HG02678 (cell line): ENCODE measurements around the gene VGLL3.

ENCODE experiments used
- ATAC-seq: cut with Tn5 transposase; IDR thresholded peaks from one replicate; pipeline ENCODE4 v1.9.1; 2021; ENCODE audit warnings: mild to moderate bottlenecking, moderate library complexity; ENCODE audit not compliant: unreplicated experiment

The VGLL3 gene

DNA sequence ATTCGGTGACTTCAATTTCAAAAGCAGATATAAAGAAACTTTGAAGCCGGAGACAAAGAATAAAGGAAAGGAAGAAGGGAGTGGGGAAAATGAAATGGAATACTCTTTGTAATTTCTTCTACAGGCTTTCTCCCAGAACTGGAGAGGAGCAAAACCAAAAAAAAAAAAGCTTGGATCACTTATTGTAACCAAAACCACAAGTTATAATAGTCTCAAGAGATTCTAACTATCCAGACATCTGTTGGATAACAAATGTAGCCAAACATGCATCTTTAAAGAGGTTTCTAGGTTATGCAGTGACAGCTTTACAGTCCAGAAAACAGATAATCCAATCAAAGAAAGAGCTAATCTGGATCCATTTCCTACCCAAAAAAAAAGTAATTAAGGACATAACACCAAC lies 36.2 kb downstream of the VGLL3 start:
- no peak for ATAC-seq

DNA sequence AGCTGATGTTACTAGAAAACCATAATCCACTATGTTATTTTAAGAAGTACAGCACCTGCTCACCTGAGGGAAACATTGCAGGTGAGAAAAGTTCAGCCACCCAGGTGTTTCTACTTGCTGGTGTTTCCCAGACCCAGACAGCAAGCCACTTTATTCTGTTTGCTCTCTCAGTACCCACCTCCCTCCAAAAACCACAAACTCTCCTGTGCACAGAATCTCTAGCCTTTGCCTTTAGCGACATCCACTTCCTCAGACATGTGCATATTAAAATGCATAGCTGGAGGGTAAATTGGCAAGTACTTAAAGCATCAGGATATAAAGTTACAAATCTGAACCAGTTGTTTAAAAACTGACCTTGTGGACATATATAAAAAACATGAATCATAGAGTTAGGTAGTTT lies 36.7 kb downstream of the VGLL3 start:
- no peak for ATAC-seq

DNA sequence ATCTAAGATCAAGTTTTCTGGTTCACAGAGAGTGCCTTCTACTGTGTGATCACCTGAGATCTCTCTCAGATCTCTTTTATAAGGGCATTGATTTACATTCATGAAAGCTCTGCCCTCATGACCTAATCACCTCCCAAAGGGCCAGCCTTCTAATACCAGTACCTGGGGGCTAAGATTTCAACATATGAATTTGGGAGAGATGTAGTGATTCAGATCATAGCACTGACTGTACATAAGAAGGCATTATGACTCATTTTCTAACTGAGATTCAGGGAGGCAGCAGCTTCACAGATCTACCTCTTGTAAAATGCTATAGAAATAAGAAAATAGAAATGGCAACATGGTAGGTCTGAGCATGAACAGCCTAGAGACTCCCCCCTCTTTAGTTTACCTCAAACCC lies 39.6 kb downstream of the VGLL3 start:
- no peak for ATAC-seq

DNA sequence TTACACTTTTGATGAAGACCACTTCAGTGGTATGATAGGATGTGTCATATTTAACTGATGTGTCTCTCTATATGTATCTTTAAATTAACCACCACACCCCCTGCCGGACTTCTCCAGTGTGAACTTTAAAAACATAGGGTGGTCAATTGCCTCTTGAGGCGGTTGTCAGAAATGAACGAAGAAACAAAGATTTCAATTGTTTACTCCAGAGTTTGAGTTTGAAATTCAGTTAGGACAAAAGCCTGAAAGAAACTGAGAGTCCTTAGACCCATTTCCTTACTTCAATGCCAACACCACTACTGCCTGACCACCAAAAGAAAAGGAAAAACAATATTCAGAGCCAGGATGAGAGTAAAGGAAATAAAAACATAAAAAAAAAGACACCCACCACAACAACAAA lies 40.2 kb downstream of the VGLL3 start:
- no peak for ATAC-seq

DNA sequence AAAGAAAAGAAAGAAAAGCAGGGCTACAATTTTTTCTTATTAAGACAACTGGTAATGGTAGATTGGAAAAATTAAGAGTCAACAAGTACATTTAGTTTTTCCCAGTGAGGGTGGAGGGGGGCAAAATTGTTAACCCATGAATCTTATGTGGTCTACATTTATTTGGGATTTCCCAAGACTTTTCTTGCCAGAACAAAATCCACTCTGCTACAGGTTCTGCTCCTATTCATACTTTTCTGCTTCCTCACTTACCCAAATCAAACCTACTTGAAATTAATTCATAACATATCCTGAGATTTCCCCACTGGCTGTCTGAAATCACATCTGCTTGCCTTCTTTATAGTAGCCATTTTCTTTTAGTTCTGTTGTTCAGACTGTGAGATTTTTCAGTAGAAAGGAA lies 41.1 kb downstream of the VGLL3 start:
- no peak for ATAC-seq

DNA sequence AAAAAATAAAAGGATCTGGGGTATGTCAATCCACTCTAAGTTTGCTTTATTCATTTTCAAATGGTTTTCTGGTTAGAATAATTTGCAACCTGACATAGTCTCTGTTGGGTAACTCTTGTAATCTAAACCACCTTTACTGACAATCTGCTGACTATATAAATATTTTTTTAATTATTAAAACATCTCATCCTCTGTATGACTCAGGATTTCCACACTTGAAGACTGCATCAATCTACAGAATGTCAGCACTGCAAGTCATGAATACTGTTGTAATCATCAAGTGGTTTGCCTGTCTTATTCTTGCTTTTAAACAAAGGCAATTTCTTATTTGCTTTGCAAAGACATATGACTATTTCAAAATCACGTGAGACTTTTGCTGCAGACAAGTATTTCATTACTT lies 42.1 kb downstream of the VGLL3 start:
- ATAC-seq = no peak

DNA sequence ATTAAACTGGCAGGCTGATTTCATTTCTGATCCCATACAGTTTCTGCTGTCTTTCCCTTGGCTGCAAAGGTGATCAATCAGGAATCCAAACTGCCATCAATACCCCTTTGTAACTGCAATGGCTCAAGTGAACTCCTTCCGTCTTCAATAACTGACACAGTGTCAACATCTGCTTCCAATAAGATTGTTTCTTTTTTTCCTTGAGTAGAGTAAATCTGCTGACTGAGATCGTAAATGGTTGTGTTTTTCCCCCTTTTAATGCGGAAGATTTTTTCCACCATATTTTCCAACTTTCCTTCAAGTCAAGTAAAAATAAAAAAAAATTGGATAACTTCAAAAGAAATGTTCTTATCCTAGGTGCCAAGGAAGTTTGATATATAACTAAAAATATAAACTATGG lies 48.7 kb downstream of the VGLL3 start:
- no peak for ATAC-seq

DNA sequence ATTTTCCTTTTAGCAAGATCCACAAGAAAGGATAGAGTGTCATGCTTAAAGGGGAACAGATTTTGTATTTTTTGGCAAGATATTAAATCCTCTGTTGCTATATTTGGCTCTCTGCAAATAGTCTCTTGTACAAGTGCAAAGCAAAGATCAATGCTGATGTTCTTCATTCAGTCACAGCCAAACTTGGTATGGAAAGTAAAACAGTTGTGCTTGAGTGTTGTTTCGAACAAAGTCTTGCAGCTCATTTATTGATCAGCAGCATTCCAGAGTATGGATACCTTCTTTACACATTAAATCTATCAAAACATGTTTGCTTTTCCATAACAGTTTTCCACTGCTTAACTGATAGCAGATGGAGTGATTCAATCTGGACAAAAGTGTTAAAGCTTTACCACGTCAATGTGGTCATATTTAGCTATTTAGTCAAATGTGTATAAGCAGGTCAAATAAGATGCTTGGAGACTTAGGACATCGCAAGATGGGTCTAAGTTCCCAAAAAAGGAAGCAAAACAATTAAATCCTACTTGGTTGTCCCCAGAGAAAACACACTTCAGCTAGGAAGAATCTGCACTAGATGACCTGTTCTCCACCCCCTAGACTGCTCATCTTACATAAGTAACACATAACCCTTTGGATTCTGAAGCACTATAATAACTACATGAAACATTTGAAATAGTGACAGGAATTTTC lies 52.4 kb downstream of the VGLL3 start:
- ATAC-seq = no peak

DNA sequence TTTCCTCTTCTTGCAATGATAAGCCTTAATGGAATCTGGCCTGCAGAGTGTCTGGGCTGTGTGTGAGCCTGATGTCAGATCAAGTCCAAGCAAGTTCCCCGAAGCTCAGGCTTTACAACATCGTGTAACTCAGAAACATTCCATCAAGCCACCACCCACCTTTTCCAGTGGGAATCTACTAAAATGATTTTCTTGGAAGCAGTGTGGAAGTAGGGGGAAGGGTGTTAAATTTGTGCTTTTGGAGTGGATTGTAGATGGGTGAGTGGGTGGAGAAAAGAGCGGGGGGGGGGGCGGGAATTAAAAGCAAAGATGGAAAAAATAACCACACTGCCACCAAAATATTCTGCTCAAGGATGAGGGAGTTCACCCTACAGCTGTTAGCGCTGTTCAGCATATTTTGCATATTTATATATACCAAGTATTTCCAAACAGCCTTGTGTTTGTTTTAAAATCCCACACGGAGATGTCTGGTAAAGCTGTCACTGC lies 53.6 kb downstream of the VGLL3 start:
- no peak for ATAC-seq

DNA sequence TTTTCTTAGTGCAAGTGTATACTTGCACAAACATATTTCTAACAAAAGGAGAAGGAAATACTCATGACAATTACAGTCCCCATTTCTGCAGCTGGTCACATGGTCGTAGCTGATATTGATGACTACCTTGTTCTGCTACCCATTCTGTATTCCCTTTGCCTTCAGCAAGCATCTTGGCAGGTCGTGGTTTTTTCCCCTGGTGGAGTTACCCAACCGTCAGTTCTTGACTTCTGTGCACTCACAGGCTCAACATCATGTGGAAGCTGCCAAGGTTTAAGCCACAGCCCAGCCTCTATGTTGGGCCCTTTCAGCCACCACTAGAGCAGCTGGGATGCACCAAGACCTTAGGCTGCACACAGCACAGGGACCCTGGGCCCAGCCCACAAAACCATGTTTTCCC lies 56.1 kb downstream of the VGLL3 start:
- ATAC-seq = no peak

DNA sequence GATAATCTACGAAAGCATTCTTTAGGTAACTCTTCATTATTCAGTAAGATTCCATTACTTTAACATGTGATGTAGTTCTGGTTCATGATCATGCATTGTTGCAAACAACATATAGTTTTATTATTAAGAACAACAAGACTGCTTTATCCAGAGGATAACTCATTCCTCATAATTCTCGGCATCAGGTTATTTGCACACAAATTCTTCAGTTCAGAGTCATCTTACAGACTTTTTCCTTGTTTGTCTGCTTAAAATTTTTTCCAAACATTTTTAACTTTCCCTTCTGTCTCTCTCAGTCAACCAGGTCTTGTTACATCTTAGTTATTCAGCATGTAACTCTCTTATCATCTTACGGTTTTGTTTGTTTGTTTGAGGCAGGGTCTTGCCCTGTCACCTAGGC lies 60.1 kb downstream of the VGLL3 start:
- ATAC-seq = no peak

DNA sequence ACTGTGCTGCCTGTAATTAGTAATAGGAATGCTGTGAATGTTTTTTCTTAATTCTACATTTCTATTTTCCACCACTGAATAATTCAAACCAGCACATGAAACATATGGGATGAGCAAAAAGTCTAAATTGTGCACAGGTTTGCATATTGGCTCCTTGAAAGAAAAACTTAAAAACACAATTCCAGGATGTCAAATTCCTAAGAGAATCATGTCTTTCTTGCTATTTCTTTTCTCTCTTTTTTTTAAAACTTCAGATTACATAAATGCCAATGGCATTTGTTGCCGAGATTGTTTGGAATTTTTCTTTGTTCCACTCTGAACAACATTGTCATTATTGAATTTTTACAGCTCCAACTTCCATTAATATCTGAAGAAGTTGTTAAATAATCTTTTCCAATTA lies 60.8 kb downstream of the VGLL3 start:
- ATAC-seq = no peak

DNA sequence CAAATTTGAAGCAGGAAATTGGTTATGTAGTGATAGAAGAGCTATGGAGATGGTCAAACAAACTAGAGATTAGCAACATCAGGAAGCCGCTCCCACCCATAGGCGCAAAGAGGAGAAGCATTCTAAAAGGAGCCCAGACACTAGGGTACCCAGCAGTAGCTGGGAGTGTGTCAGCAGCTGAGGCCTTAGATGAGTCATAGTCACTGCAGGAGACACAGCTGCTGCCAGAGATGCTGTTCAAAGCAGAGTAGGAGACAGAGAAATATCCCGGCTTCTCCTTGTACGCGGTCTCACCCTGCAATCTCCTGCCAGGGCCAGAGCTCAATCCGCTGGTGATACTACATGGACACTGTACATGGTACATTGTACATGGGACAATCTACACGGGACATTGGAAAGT lies 61.9 kb downstream of the VGLL3 start:
- ATAC-seq = no peak

DNA sequence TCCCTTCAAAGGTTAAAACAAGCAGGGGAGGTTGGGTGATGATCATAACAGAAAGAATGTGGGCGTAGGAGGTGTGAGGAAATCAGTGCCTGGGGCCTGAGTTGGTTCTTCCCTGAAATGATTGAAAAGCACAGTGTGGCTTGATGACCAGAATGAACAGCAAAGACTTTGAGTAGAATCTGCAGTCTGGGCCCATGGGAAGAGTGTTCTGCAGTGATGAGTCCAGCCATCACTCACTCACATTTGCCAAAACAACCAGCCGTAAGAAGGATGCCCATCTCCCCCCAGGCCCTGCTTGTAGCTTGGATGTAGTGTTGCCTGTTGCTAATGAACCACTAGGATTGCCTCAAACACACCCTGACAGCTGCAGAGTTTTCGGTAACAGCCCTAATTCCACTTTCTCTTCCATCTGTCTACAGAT lies 67.9 kb downstream of the VGLL3 start:
- no peak for ATAC-seq

DNA sequence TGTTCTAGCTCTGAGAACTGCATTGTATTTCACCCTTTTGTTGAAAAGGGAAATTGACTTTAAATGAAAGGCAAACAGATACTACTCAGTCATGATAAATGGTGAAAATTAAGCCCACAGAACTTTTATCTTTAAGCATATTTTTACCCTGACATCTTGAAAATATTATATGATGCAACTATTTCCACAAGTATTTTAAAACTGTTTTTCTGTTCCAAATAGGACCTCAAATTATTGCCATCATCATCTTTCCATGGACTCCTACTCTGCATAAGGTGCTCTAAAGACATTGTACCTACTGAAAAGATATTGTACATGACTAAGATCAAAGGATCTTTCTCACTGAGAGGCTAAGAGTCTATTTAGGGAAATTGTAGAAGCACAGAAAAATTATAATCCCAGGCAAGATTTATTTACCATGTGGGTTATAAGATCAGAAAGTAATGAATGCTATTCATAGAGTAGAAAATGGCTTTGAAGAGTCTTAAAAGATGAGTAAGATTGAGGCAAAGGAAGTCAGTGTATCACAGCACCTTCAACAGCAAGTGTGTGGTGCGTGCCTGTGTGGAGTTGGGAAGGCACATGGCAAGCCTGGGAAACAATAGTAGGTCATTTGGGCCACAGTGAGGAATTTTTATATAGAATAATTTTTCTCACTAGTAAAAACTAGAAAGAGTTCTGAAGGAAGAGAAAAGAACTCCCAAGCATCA lies 68.8 kb downstream of the VGLL3 start:
- no peak for ATAC-seq

DNA sequence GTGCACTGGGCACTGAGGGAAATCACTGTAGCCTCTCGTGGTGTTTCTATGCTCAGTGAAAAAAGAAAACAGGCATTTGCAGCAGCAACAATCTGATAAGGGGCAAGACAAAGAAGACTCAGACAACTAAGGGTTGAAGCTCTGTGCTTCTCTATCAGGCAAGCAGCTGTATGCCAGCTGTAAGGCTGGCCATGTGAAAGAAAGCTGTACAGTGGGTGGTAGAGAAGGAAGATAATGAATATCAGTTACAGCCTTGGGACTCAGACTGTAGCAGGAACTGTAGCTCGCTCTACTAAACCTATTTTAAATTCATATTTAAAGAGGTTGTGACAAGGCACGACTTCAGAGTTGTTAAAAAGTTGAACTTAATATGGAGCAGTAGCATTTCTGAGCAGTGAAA lies 76.3 kb downstream of the VGLL3 start:
- no peak for ATAC-seq

DNA sequence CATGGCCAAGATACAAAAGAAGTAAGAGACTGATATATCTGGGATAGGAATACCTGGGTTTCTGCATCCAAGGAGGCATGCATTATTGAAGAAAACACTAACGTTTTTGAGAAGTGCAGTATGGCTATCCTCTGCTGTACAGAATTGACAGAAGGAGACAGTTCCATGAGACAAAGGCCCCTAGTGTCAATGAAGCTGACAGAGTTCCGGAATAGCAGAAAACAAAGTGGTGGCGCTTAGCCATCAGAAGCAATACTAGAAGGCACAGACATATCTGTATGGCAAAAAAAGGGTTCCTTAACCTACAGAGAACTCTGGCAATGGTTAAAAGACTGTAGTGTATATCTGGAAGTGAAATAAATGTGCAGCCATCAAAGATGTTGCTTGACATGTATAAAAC lies 77.8 kb downstream of the VGLL3 start:
- ATAC-seq = no peak

DNA sequence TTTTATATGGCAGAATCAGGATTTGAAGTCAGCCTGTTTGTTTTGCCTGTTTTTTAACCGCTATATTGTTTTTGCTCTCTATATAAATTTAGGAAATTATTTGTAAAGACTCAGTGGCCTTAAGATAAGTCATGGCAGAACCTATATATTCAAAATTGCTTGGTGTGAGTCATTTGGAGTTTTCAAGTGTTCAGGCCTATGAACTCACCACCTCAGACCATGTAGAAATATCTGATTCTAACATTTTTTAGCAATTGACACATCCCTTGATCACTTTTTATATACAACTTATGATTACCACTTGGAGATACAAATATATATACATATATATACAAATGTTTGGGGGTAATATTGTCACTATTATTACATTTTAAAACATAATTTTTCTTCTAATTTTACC lies 95.7 kb downstream of the VGLL3 start:
- ATAC-seq = no peak

DNA sequence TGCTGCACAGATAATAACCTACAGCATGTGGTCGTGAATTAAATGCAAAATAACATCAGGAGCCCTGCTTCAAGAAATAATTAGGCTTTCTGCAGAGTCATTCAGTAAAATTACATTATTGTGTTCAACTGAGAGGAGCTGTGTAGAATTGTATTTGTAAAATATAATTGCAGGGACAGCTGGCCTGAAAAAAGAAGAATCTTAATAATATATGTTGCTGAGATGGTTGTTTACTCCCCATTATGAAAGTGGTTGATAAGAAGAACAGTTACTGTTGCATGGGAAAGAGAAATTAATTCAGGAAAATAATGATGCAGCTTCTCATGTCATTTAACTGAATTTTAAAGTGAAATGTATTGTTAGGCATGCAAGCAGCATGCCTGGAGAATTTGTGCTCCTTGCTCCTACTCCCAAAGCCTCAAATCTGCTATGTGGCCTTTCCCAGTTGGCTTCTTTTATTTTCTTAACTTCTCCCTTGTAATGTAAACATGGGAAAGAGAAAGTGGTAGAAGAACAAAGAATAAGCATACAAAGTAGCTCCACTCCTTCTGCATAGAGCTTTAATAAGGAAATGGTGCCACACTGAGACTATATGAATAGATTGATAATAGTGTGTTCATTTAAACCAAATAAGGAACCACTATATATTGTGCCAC lies 100.1 kb downstream of the VGLL3 start:
- no peak for ATAC-seq
